Trophoblast cell (in vitro differentiated cells and primary cell): ENCODE data around the gene CSMD2.

Source experiments
- DNase-seq, 2 donors: peaks; one replicate each; pipeline ENCODE4 v3.0.0-alpha.2; 2016
- H2AFZ ChIP-seq: 2 replicates; pipeline ENCODE4 v1.6.1; 2013; ENCODE audit warnings: low read length, moderate library complexity, mild to moderate bottlenecking; ENCODE audit not compliant: insufficient read depth, poor library complexity
- H2AK5ac ChIP-seq: 2 replicates; pipeline ENCODE4 v1.6.1; 2013; ENCODE audit warnings: mild to moderate bottlenecking, low read length
- H2BK120ac ChIP-seq: 2 replicates; pipeline ENCODE4 v1.6.1; 2013; ENCODE audit warnings: low read length, mild to moderate bottlenecking, moderate library complexity; ENCODE audit not compliant: insufficient read depth, poor library complexity
- H2BK12ac ChIP-seq: 2 replicates; pipeline ENCODE4 v1.6.1; 2013; ENCODE audit warnings: mild to moderate bottlenecking, low read length, moderate library complexity
- H2BK5ac ChIP-seq: 2 replicates; pipeline ENCODE4 v1.6.1; 2013; ENCODE audit warnings: low read length, low read depth, moderate library complexity, mild to moderate bottlenecking; ENCODE audit not compliant: poor library complexity
- H3K14ac ChIP-seq: 2 replicates; pipeline ENCODE4 v1.6.1; 2013; ENCODE audit warnings: mild to moderate bottlenecking, low read length
- H3K18ac ChIP-seq: 2 replicates; pipeline ENCODE4 v1.6.1; 2013; ENCODE audit warnings: mild to moderate bottlenecking, low read length
- H3K23ac ChIP-seq: 2 replicates; pipeline ENCODE4 v1.6.1; 2013; ENCODE audit warnings: low read length
- H3K27ac ChIP-seq: 2 replicates; pipeline ENCODE4 v1.5.1; 2013; ENCODE audit warnings: low read depth, mild to moderate bottlenecking, inconsistent platforms, low read length, moderate library complexity
- H3K27me3 ChIP-seq: 2 replicates; pipeline ENCODE4 v1.6.1; 2013; ENCODE audit warnings: inconsistent platforms, mild to moderate bottlenecking, low read length, moderate library complexity; ENCODE audit not compliant: insufficient read depth
- H3K36me3 ChIP-seq, 2 experiments: 1 replicate in 1 of 2; 2 replicates in 1 of 2; pipeline ENCODE4 v1.6.1; 2013; ENCODE audit warnings: low read length in 2 of 2, mild to moderate bottlenecking in 2 of 2, moderate library complexity in 1 of 2; ENCODE audit not compliant: insufficient read depth in 2 of 2, control insufficient read depth in 1 of 2
- H3K4ac ChIP-seq: 2 replicates; pipeline ENCODE4 v1.6.1; 2013; ENCODE audit warnings: low read depth, mild to moderate bottlenecking, low read length, moderate library complexity
- H3K4me1 ChIP-seq, 2 experiments: 1 replicate in 1 of 2; 2 replicates in 1 of 2; pipeline ENCODE4 v1.6.1; 2013; ENCODE audit warnings: low read length in 2 of 2, mild to moderate bottlenecking in 2 of 2, moderate library complexity in 1 of 2; ENCODE audit not compliant: insufficient read depth in 2 of 2, control insufficient read depth in 1 of 2
- H3K4me2 ChIP-seq: 2 replicates; pipeline ENCODE4 v1.6.1; 2013; ENCODE audit warnings: inconsistent platforms, mild to moderate bottlenecking, low read length, moderate library complexity
- H3K4me3 ChIP-seq: 2 replicates; pipeline ENCODE4 v1.5.1; 2013; ENCODE audit warnings: mild to moderate bottlenecking, low read depth, low read length, inconsistent platforms
- H3K79me1 ChIP-seq: one replicate; pipeline ENCODE4 v1.6.1; 2013; ENCODE audit warnings: low read length
- H3K79me2 ChIP-seq: 2 replicates; pipeline ENCODE4 v1.6.1; 2013; ENCODE audit warnings: low read length, mild to moderate bottlenecking; ENCODE audit not compliant: control insufficient read depth, insufficient read depth, poor library complexity
- H3K9ac ChIP-seq: 2 replicates; pipeline ENCODE4 v1.6.1; 2013; ENCODE audit warnings: mild to moderate bottlenecking, low read length
- H3K9me3 ChIP-seq: 2 replicates; pipeline ENCODE4 v1.6.1; 2013; ENCODE audit warnings: low read depth, mild to moderate bottlenecking, control low read depth, inconsistent platforms, low read length; ENCODE audit not compliant: insufficient read depth
- H4K12ac ChIP-seq: 2 replicates; pipeline ENCODE4 v1.6.1; 2013; ENCODE audit warnings: low read depth, mild to moderate bottlenecking, low read length, moderate library complexity
- H4K8ac ChIP-seq: 2 replicates; pipeline ENCODE4 v1.6.1; 2013; ENCODE audit warnings: low read depth, mild to moderate bottlenecking, low read length, moderate library complexity
- H4K91ac ChIP-seq: one replicate; pipeline ENCODE4 v1.6.1; 2013; ENCODE audit warnings: low read depth, mild to moderate bottlenecking, low read length, moderate library complexity
- WGBS: extraction: QIAGEN DNeasy Blood & Tissue Kit; methylation state at CpG from one replicate; pipeline ENCODE4 v1.1.7; 2013; ENCODE audit warnings: missing lambda C conversion rate; ENCODE audit not compliant: insufficient read length, insufficient coverage; ENCODE audit errors: extremely low coverage; 5-methylcytosine and 5-hydroxymethylcytosine counted together

CSMD2 gene

DNA sequence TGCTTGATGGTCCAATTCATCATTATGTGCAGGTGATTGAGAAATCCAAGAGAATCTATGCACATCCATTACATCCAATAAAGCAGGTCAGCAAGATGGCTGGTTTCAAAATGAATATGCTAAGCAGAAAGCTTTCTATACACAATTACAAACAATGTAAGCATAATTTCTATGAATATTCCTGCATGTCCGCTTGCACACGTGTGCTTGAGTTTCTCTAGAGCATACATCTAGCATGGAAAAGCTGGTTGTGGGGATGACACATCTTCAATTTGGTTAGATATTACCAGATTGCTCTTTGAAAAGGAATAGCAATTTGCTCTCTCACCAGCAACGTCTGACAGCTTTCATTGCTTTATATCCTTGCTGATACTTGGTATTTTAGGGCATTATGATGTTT is 461.6 kb downstream of the CSMD2 start:
- H3K27ac ChIP-seq, result no peak overlapping the region
- H4K12ac ChIP-seq, result no peak overlapping the region
- WGBS, result no CpG with 5 or more reads among the region's 3 CpGs
- no peak overlapping the region for H3K14ac ChIP-seq
- no peak overlapping the region for H2AFZ ChIP-seq
- H3K23ac ChIP-seq, result no peak overlapping the region
- H3K79me2 ChIP-seq, result no peaks in the 10 kb centered on the region
- H4K8ac ChIP-seq, result no peak overlapping the region
- H3K4me1 ChIP-seq, result no peaks in the 10 kb centered on the region
- no peaks in the 10 kb centered on the region for H3K79me1 ChIP-seq
- peaks cover 2% of the 10 kb centered on the region for H3K9me3 ChIP-seq
- H2BK5ac ChIP-seq, result no peak overlapping the region
- no peak overlapping the region for H2AK5ac ChIP-seq
- no peak overlapping the region for H3K4me2 ChIP-seq
- no peak overlapping the region for H4K91ac ChIP-seq
- DNase-seq, result no peak
- no peak overlapping the region for H3K4ac ChIP-seq
- H2BK12ac ChIP-seq, result no peak overlapping the region
- H2BK120ac ChIP-seq, result no peak overlapping the region
- no peaks in the 10 kb centered on the region for H3K27me3 ChIP-seq
- H3K18ac ChIP-seq, result no peak overlapping the region
- no peak overlapping the region for H3K4me3 ChIP-seq
- no peaks in the 10 kb centered on the region for H3K36me3 ChIP-seq
- H3K9ac ChIP-seq, result no peak overlapping the region

DNA sequence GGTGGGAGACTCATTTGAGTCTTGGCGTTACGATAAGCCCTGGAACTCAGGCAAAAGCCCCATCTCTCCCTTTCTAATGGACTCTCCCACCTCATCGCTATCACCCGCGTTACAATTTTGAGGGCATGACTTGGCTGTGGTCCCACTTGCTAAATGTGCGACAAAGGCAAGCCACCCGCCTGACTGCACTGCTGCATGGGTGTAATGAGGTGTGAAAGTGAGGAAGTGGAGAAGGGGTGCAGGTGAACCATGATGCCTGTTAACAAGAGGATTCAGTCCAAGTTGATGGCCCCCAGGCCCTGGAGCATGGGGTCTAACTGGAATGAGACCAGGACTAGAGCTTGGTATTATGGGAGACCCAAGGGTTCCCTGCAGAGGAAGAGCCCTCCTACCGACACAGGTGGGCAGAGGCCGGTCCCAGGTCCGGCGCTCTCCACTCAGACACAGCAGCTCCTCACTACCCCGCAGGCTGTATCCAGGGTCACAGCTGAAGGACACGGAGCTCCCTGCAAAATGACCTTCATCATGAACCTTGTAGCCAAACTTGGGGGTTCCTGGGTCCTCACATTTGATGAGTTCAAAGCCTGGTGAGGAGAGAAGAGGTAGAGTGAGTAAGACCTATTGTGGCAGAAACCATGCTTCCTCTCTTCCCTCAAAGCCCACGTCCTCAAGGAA is 466.5 kb downstream of the CSMD2 start:
- no peak overlapping the region for H4K91ac ChIP-seq

GRCh38 chr1:33697816-33698215 is 467.2 kb downstream of the CSMD2 start:
- Histone ChIP-seq H3K4me1 (no peaks in the 10 kb centered on the region), H3K4me2 (no peak overlapping the region), H3K27ac (no peak overlapping the region), H4K8ac (no peak overlapping the region), H2AFZ (no peak overlapping the region), H2BK12ac (no peak overlapping the region), H2BK120ac (no peak overlapping the region), H3K27me3 (no peaks in the 10 kb centered on the region), H4K12ac (no peak overlapping the region), H3K23ac (no peak overlapping the region), H3K18ac (no peak overlapping the region), H3K36me3 (no peaks in the 10 kb centered on the region), H3K14ac (no peak overlapping the region), H3K9ac (no peak overlapping the region), H3K79me1 (no peaks in the 10 kb centered on the region), H2AK5ac (no peak overlapping the region), H3K79me2 (no peaks in the 10 kb centered on the region), H3K9me3 (peaks cover 3% of the 10 kb centered on the region), H3K4ac (no peak overlapping the region), H3K4me3 (no peak overlapping the region), H2BK5ac (no peak overlapping the region), H4K91ac (no peak overlapping the region)
- no peak for DNase-seq
- WGBS, result no CpG with 5 or more reads among the region's 2 CpGs

More for the DNA sequence above, 466.5 kb downstream of the CSMD2 start:
- Histone ChIP-seq H3K4me2 (no peak overlapping the region), H2BK120ac (no peak overlapping the region), H3K27ac (no peak overlapping the region), H3K79me2 (no peaks in the 10 kb centered on the region), H3K36me3 (no peaks in the 10 kb centered on the region), H3K79me1 (no peaks in the 10 kb centered on the region), H3K4ac (no peak overlapping the region), H4K12ac (no peak overlapping the region), H2BK5ac (no peak overlapping the region), H2AK5ac (no peak overlapping the region), H3K4me1 (no peaks in the 10 kb centered on the region), H3K23ac (no peak overlapping the region), H2BK12ac (no peak overlapping the region), H3K18ac (no peak overlapping the region), H4K8ac (no peak overlapping the region), H3K9ac (no peak overlapping the region), H2AFZ (no peak overlapping the region), H3K4me3 (no peak overlapping the region), H3K9me3 (peaks cover 3% of the 10 kb centered on the region), H3K14ac (no peak overlapping the region), H3K27me3 (no peaks in the 10 kb centered on the region)
- no peak for DNase-seq
- no CpG with 5 or more reads among the region's 14 CpGs for WGBS

- no peak overlapping the region for H3K23ac ChIP-seq
- no CpG with 5 or more reads among the region's 2 CpGs for WGBS
- H3K9me3 ChIP-seq, result peaks cover 3% of the 10 kb centered on the region
- no peaks in the 10 kb centered on the region for H3K4me1 ChIP-seq
- no peak overlapping the region for H3K14ac ChIP-seq
- no peak overlapping the region for H2AFZ ChIP-seq
- H3K79me1 ChIP-seq, result no peaks in the 10 kb centered on the region
- no peak overlapping the region for H2BK120ac ChIP-seq
- H2BK12ac ChIP-seq, result no peak overlapping the region
- H4K91ac ChIP-seq, result no peak overlapping the region
- no peak overlapping the region for H3K4me2 ChIP-seq
- no peak overlapping the region for H4K8ac ChIP-seq
- H2BK5ac ChIP-seq, result no peak overlapping the region
- H3K9ac ChIP-seq, result no peak overlapping the region
- no peaks in the 10 kb centered on the region for H3K27me3 ChIP-seq
- no peak overlapping the region for H3K4me3 ChIP-seq
- H3K27ac ChIP-seq, result no peak overlapping the region
- H2AK5ac ChIP-seq, result no peak overlapping the region
- no peaks in the 10 kb centered on the region for H3K36me3 ChIP-seq
- H3K79me2 ChIP-seq, result no peaks in the 10 kb centered on the region
- no peak overlapping the region for H4K12ac ChIP-seq
- no peak overlapping the region for H3K4ac ChIP-seq
- DNase-seq, result no peak
- H3K18ac ChIP-seq, result no peak overlapping the region
Observed at GRCh38 chr1:33696962-33697361, 468.1 kb downstream of the CSMD2 start.
